GM21717 (cell line): Measurements from ENCODE around the gene GPR78.

Source experiments
- ATAC-seq: cut with Tn5 transposase; IDR thresholded peaks from one replicate; pipeline ENCODE4 v1.9.1; 2021; ENCODE audit warnings: mild to moderate bottlenecking, moderate library complexity; ENCODE audit not compliant: unreplicated experiment

Gene GPR78

DNA sequence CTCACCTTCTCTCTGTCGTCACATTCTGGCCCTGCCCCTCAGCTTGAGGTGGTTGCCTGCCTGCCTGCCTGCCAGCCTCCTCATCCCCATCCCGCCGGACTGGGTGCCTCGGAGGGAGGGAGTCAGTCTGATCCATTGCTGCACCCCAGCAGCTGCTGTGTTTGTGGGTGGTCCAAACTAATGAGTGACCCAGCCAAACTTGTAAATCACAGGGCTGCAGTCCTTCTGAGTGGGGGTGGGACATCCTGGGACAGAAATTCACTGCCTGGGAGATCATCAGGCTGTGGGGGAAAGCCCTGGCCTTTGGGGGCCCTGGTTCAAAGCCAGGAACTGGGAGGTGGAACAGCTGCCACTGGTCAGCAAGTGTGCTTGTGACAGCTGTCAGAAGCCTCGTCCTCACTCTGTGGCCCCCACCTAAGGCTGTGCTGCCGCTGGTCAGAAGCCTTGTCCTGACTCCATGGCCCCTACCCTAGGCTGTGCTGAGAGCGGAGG, 5.6 kb downstream of the GPR78 start:
- ATAC-seq = no peak

DNA sequence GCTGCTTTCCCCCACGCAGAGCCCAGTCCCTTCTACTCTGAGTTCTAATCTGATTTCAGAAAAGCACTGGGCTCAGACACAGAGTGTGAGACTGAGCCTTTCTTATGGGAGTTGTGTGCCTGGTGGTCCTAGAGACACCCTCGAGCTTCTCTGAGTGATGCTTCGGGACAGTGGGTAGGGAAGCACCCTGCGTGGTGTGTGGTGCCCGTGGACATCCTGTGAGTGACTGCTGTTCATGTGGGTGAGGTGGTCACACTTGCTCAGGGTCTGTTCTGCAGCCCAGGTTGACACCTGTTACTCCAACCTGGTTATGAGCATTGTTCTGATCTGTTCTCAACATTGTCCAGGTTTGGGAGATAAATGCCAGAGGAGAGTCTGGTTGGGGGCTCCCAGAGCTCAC, 6.1 kb downstream of the GPR78 start:
- ATAC-seq = no peak

DNA sequence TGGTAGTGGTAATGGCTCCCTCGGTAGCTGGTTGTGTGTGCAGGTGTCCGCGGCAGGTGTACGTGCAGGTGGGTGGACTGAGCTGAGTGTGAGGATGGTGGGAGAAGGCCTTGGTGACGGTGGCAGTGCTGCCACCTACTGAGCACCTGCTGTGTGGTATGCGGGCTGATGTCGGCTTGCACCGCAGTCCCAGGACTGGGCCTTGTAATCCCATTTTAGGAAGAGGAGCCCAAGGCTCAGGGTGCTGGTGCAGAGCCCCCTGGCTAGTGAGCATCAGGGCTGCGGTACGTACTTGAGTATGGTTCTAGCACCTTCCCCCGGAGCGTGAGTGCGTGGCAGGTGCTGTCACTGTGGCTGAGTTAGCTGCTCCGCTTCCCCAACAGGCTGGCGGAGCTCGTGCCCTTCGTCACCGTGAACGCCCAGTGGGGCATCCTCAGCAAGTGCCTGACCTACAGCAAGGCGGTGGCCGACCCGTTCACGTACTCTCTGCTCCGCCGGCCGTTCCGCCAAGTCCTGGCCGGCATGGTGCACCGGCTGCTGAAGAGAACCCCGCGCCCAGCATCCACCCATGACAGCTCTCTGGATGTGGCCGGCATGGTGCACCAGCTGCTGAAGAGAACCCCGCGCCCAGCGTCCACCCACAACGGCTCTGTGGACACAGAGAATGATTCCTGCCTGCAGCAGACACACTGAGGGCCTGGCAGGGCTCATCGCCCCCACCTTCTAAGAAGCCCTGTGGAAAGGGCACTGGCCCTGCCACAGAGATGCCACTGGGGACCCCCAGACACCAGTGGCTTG, 6.7 kb downstream of the GPR78 start:
- no peak for ATAC-seq

DNA sequence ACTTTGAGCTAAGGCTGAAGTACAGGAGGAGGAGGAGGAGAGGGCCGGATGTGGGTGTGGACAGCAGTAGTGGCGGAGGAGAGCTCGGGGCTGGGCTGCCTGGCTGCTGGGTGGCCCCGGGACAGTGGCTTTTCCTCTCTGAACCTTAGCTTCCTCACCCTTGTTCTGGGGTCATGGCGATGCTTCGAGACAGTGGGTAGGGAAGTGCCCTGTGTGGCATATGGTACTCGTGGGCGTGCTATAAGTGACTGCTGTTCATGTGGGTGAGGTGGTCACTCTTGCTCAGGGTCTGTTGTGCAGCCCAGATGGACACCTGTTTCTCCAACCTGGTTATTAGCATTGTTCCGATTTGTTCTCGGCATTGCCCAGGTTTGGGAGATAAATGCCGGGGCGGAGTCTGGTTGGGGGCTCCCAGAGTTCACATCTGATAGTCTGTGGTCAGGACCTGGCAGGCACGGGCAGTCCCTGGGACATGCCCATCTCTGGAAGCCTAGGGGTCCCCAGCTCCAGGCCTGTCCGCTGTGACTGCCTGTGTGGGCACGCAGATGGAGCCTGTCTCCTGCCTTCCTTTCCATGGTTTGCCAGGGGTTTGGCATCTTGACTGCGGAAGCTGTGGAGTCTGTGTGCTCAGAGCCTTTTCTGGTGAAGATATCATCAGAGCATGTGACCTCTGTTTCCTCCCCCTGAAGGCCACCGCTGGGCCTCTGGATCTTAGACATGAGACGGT, 7.4 kb downstream of the GPR78 start:
- ATAC-seq = no peak

DNA sequence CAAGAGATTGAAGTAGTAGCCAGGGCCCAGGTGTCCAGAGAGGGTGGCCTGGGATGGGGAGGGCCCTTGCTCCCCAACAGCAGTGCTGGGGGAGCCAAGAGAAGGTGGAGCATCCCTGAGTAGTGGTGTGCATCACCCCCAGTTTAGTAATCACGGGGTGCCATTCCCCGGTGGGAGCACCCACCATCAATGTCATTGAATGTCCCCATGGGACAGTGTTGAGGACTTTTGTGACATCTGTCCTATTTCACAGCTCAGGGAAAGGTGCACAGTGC, 7.9 kb downstream of the GPR78 start:
- ATAC-seq = no peak

DNA sequence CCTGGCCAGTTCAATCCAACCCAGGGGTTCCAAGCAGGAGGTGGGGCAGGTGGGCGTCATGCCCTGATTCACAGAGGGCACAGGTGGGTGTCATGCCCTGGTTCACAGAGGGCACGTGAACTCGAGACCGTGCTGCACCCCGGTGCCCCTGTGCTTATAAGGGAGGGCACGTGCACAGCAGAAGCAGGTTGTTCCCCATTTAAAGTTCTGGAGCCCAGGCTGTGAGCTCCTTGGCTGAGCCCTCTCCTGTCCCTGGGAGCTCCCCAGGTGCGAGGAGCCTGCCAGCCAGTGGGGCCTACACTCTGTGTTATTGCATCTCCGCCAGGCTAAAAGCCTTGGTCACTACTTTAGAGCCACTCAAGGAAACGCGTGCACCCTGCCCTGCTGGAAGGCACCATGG, 9.1 kb downstream of the GPR78 start:
- no peak for ATAC-seq

DNA sequence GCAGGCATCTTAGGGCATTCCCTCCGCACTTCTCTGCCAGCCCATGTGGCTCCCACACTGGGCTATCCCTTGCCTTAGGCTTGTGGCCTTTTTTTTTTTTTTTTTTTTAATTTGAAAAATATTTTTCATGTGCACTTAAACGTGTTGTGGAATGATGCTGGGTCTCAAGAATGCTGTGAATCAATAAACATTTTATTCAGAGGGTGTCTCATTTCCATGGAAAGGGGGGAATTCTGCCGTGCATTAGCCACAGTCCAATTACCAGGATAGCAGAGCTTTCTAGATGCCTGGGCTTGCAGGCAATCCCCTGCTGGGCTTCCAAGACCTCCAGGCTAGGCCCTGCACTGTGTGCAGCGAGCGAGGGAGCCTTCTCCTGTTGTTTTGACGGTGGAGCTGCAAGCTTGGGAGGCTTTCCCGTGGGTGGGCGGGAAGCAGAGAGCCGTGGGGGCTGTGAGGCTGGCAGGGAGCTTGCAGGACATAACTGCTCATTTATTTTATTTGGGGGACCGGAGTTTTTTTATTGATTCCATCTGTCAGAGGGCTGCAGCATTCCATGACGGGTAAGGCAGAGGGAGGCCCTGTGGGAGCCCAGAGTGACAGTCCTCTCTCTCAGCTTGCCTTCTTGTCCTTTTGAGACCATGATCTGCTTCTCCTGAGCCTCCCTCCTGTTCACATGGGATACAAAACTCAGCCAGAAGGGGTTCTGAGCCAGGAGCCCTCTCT, 9.8 kb downstream of the GPR78 start:
- ATAC-seq = no peak

DNA sequence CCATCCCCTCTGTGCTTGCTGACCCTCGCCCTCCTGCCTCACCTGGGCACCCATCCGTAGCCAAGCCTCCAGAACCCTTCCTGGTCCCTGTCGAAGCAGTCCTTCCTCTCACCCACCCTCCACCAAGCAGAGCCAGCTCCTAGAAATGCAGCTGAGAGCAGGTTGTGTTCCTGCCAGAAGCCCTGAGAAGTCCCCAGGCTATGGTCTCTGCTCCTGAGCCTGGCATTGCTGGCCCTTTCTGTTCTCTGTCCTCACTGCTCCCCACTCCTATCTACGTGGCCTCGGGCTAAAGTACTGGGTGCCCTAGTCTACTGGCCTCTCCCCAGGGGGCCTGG, 10.3 kb downstream of the GPR78 start:
- ATAC-seq = no peak

DNA sequence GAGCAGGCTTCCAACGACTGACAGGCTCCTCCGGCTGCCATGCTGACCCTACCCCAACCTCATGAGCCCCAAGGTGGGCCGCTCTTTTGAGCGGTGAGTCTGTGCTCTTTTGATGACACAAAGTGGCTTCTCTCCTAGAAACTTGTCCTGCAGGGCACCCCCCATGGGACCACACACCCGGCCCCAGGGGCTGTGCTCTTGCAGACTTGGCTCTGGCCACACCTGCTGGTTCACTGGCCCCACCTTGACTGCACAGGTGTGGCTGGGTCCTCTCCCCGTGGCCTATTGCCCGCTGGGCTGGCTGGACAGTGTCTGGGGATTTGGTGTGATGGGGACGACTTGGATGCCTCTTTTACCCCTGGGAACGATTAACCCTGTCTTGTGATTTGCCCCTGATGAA, 10.9 kb downstream of the GPR78 start:
- no peak for ATAC-seq

DNA sequence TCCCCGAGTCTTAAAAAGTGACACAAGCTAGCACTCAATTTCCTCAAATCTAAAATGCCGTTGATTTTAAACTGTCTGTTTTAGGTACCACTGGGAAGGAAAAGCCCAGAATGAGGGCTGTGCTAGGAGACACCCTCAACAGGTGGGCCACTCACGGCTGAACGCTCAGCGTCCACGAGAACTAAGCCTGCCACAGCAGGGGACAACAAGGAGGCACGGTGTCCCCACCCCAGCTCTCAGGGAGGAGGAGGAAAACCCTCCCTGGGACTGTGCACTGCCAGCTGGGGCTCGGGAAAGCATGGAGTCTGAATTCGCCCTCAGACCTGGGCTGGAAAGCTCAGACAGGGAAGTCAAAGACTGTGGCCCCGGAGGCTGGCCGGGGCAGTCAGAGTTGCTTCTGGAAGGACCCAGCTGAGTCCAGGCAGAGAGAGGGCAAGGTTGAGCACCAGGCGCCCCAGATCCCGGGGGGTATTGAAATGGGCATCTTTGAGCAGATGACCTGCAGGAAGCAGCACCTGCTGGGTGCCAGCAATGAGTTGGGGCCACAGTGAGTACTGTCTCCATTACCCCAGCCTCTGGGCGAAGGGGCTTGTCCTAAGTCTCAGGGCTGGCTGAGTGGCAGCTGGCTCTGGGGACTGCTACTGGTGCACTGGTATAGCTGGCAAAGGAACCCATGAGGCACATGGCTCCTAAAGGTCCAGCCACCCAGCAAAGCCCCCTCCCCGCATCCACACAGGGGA, 11.6 kb downstream of the GPR78 start:
- no peak for ATAC-seq

DNA sequence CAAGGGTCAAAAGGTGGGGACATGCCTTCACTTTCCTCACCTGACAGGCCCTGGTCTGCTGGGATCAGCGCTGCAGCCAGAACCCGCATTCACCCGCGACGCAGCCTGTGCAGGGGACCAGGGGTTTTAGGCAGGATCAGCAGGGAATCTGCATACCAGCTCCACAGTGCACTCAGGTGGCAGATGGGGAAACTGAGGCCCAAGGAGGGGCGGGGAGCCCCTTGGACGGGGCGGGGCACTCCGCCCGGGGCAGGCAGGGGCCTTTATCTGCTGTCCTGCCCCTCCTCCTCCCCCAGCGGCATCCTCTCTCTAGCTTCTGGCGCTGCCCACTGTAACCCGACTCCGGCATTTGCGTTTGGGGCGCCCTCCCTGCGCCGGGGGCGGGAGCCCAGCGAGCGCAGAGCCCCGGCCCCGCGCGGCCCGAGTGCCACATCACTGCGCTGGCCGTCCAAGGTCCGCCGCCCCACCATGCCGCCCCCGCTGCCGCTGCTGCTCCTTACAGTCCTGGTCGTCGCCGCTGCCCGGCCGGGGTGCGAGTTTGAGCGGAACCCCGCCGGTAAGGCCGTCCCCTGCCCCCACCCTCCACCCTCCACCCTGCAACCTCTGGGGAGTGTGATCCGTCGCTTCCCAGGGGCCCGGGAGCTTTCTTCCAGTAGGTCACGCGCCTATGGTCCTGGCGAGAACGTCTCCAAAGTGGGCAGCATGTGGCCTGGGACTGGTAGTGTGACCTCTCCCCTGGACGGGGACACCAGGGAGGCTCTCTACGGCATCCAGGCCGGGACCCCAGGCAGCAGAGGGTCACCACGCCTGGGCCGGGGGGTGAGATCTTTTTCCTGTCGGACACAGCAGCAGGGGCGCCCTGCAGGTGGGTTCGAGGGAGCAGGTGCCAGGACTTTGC, 12.4 kb downstream of the GPR78 start, which contains the start of gene CPZ:
Gene CPZ (plus strand): TSS at position 400 of the 898 bp plus-strand sequence. CDS start 69 bp downstream, at position 469.
- no peak for ATAC-seq

DNA sequence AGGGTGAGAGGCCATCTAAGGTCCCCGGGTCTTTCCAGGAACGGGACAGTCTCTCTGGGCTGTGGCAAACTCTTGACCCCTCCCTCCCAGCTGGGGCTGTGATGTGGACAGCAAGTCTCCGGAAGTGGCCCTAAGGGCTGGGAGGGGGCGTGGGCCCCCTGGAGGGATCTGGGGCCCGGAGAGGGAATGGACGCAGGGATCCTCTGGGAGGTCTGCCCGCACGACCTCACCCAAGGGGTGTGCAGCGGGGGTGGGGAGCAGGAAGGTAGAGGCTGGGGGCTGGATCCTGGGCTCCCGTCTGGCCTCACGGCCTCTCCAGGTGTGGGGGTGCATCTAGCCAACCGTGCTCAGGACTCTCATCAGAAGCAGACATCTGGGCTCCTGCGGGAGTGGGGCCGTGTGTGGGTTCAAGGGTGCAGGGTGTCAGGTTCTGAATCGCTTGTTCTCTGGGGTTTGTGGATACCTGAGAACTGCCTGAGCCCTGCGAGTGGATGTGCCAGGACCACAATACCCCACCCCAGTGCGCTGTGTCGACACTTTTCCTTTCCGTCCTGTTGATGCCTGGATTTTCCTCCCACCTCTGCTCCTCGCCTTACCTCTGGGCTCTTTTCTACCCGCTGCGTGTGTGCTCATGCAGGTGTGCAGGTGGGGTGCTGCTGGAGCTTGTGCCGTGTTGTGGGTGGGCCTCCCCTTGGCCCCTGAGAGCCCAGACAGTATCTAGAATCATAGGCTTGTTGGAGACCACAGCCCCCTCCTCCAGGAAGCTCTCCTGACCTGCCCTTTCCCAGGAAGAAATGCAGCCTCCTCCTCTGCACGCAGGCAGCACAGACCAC, 13.3 kb downstream of the GPR78 start:
- ATAC-seq = no peak

DNA sequence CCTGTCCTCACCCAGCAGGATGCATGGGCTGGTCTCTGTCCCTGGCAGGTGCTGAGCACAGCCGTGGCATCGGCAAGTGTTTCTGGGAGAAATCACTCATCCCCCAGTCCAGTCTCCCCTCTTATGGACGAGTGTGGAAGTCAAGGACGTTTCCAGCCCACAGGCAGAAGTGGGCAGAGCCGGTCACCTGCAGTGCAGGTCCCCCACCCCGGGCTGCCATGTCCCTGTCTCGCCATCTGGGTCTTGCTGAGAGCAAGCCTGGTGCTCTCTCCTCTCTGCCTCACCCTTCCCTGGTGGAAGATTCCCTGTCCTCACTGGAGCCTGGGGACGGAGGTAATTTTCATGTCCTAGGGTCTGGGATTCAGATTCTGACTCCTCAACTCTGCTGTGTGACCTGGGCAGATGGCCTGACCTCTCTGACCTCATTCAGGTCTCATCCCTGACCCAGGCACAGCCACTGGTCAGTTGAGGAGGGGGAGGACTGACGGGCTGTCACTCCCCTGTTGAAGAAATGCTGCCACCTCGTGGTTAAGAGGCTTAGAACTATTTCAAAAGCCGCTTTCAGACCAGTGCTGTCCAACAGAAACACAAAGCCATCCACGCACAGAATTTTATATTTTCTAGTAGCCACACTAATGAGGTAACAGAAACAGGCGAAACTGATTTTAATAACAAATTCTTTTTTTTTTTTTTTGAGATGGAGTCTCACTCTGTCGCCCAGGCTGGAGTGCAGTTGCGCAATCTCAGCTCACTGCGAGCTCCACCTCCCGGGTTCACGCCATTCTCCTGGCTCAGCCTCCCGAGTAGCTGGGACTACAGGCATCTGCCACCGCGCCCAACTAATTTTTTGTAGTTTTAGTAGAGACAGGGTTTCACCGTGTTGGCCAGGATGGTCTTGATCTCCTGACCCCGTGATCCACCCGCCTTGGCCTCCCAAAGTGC, 14.2 kb downstream of the GPR78 start:
- ATAC-seq = no peak

DNA sequence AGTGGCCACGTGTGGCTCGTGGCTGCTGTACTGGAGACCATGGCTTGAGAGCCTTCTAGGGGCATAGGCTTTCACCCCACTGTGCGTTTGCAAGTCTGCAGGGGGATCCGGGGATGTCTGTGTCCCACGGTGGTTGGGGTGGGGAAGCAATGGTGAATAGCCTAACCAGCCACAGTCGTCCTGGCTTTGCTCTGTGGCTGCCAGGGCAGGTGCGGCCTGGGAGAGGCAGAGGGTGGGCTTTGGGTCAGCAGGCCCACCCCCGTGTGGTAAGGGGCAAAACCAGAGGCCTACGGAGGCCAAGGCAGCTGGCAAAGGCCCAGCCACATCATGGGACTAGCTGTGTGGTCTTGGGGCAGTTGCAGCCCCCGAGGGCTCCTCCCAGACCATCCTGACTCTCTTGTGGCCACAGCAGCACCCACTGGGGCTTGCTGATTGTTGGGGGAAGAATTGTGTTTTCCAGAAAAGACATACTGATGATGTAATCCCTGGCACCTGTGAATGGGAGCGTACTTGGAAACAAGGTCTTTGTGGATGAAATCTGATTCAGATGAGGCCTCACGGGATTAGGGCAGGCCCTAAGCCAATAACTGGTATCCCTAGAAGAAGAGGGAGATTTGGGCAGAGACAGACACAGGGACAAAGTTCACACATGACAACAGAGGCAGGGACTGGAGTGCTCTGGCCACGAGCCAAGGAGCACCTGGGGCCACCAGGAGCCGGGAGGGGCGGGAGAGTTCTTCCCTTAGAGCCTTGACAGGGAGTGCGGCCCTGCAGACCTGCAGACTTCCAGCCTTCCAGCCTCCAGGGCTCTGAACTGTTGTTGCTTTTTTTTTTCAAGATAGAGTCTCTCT, 15.3 kb downstream of the GPR78 start:
- ATAC-seq = no peak

DNA sequence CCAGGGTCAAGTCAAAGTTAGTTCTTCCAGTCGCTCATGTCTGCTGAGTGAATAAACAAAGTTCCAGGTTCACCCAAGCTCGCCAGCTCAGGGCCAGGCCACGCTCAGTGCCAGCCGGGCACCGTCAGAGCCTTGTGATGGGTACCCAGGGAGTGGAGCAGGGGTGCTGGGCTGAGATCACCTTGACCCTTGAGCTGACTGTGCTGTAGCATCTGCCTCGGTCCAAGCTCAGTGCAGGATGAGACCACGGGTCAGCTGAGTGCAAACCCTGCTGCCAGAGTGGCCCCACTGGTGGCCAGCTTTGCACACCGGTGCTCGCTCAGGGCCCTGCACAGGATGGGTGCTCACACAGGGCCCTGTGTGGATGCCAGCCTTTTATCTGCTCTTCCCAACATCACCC, 16.7 kb downstream of the GPR78 start:
- ATAC-seq = no peak

DNA sequence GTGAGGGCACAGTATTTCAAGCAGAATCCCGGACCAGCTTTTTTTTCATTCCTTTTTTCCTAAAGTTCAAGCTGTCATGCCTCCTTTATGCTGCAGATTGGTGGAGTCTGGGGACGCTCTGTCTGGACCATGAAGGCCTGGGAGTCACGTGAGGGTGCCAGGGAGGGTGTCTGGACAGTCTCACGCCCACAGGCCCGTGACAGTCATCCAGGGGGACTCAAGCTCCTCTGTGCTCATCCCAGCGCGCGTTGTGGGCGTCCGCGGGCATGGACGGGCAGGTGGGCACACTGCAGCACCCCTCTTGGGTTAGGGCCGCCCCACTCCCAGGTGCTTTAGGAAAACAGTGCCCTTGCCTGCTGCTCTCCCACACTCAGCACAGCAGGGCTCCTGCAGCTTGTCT, 17.1 kb downstream of the GPR78 start:
- ATAC-seq = no peak

DNA sequence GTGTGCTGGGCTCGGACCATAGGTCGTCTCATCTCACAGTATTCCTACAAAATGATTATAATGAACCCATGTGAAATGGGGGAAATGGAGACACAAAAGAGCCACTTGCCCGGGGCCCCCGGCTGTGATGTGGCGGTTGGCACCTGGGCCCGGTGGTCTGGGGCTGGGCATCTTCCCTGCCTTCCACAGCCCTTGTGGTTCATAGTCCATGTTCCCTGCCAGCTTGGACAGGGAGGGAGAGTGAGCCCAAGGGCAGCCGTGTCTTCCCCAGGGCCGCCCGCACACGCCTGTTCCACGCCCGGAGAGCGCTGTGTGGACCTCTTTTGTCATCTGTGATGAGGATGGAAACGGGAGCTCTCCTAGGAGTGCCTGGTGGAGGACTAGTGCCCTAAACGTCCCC, 17.6 kb downstream of the GPR78 start:
- no peak for ATAC-seq
